Chondrocyte (in vitro differentiated cells): Measurements from ENCODE around the gene STIL. TPM values are rescaled to one million over a fixed set of nuclear protein-coding genes. Genes with fewer than 3 reads are reported as not detected.

ENCODE experiments used
- DNase-seq: peaks from one replicate; pipeline ENCODE4 v3.0.0; 2021; ENCODE audit warnings: mixed read lengths, low spot score
- H3K27ac Mint-ChIP-seq: one replicate; pipeline ENCODE4 v1.8.0; 2021; ENCODE audit warnings: mild to moderate bottlenecking, moderate library complexity, mixed read lengths; ENCODE audit not compliant: unreplicated experiment
- H3K27me3 Mint-ChIP-seq: 2 replicates; pipeline ENCODE4 v1.8.0; 2021; ENCODE audit warnings: low read depth, mixed read lengths
- H3K36me3 Mint-ChIP-seq: 2 replicates; pipeline ENCODE4 v1.8.0; 2021; ENCODE audit warnings: low read depth, mixed read lengths
- H3K4me1 Mint-ChIP-seq: 2 replicates; pipeline ENCODE4 v1.8.0; 2021; ENCODE audit warnings: low read depth, mild to moderate bottlenecking, mixed read lengths
- H3K4me3 Mint-ChIP-seq: one replicate; pipeline ENCODE4 v1.8.0; 2021; ENCODE audit warnings: mild to moderate bottlenecking, moderate library complexity, mixed read lengths; ENCODE audit not compliant: unreplicated experiment
- H3K9me3 Mint-ChIP-seq: 2 replicates; pipeline ENCODE4 v1.8.0; 2021; ENCODE audit warnings: low read depth, mixed read lengths
- CTCF ChIP-seq: fragments of 200-600 bp; sonication (generic); IDR thresholded peaks from 2 replicates; pipeline ENCODE4 v1.5.0; 2021; ENCODE audit warnings: antibody characterized with exemption, mild to moderate bottlenecking, moderate library complexity
- total RNA-seq: library from RNA; stranded (reverse); gene quantifications from 3 replicates; pipeline ENCODE4 v1.2.1, GENCODE V29; 2021

STIL gene
- total RNA-seq, 1 donor from 2014 or later: 5.0 TPM

- no peaks in the 10 kb centered on the region for H3K9me3 Mint-ChIP-seq
- H3K27ac Mint-ChIP-seq: no peak overlapping the region
- H3K27me3 Mint-ChIP-seq: peaks cover 36% of the 10 kb centered on the region
- no peak for TF ChIP-seq CTCF
- DNase-seq: no peak
- H3K4me3 Mint-ChIP-seq: no peak overlapping the region
- peaks cover 6% of the 10 kb centered on the region for H3K4me1 Mint-ChIP-seq
- no peaks in the 10 kb centered on the region for H3K36me3 Mint-ChIP-seq
Observed at GRCh38 chr1:47223174-47223920, 90.6 kb downstream of the STIL start.

GRCh38 chr1:47222476-47222875 is 91.5 kb downstream of the STIL start:
- no peaks in the 10 kb centered on the region for H3K36me3 Mint-ChIP-seq
- DNase-seq: no peak
- H3K27ac Mint-ChIP-seq: no peak overlapping the region
- no peaks in the 10 kb centered on the region for H3K9me3 Mint-ChIP-seq
- TF ChIP-seq CTCF: no peak
- H3K4me1 Mint-ChIP-seq: peaks cover 6% of the 10 kb centered on the region
- no peak overlapping the region for H3K4me3 Mint-ChIP-seq
- peaks cover 28% of the 10 kb centered on the region for H3K27me3 Mint-ChIP-seq

- Mint-ChIP-seq H3K27ac (no peak overlapping the region), H3K4me1 (no peaks in the 10 kb centered on the region), H3K4me3 (no peak overlapping the region), H3K36me3 (no peaks in the 10 kb centered on the region), H3K27me3 (peaks cover 11% of the 10 kb centered on the region), H3K9me3 (no peaks in the 10 kb centered on the region)
- no peak for TF ChIP-seq CTCF
- DNase-seq: no peak
Observed at GRCh38 chr1:47219590-47220220, 94.2 kb downstream of the STIL start.

GRCh38 chr1:47219001-47219400 is 94.9 kb downstream of the STIL start:
- no peak for DNase-seq
- H3K4me1 Mint-ChIP-seq: no peaks in the 10 kb centered on the region
- no peak for TF ChIP-seq CTCF
- H3K9me3 Mint-ChIP-seq: no peaks in the 10 kb centered on the region
- no peak overlapping the region for H3K27ac Mint-ChIP-seq
- H3K4me3 Mint-ChIP-seq: no peak overlapping the region
- H3K27me3 Mint-ChIP-seq: peaks cover 11% of the 10 kb centered on the region
- no peaks in the 10 kb centered on the region for H3K36me3 Mint-ChIP-seq

GRCh38 chr1:47216278-47217059 is 97.5 kb downstream of the STIL start:
- peaks cover 13% of the 10 kb centered on the region for H3K27me3 Mint-ChIP-seq
- TF ChIP-seq CTCF: no peak
- DNase-seq: no peak
- no peak overlapping the region for H3K27ac Mint-ChIP-seq
- H3K9me3 Mint-ChIP-seq: no peaks in the 10 kb centered on the region
- H3K4me3 Mint-ChIP-seq: no peak overlapping the region
- H3K4me1 Mint-ChIP-seq: no peaks in the 10 kb centered on the region
- no peaks in the 10 kb centered on the region for H3K36me3 Mint-ChIP-seq
